GM18951 (cell line): ENCODE measurements around the gene GDF7.

ENCODE experiments used
- POLR2A ChIP-seq: IDR thresholded peaks from 4 replicates; pipeline ENCODE4 v1.6.1; 2011; ENCODE audit warnings: mild to moderate bottlenecking; ENCODE audit not compliant: insufficient read length, insufficient read depth; ENCODE audit errors: extremely low read depth
- in situ Hi-C: fragments of 300-500 bp; cut with MboI; formaldehyde crosslinking; loops from one replicate; pipeline ENCODE4 v1.12.0; 2022; ENCODE audit warnings: low sequenced_read_pairs, mixed read lengths, inconsistent platforms; ENCODE audit not compliant: unreplicated experiment

GDF7 gene

DNA sequence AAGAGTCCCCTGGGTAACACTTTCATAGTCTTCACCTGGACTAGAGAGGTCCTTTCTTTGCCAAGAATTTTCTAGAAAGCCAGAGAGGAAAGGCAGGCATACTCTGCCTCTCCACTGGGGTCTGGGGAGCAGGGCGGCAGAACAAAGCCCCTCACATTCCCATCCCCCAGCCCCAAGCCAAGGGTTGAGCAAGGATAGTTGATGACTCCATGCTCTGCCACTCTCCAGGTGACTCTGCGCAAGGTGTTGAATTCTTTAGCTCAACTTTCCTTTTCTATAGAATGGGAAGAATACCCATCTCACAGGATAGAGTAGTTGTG lies 2.9 kb upstream of the GDF7 start:
- in situ Hi-C loops, result loop anchor here (10.0 kb wide), 1 partner anchor 301 kb away; no protein-coding TSS in a partner anchor
- no peak for TF ChIP-seq POLR2A

- TF ChIP-seq POLR2A, result no peak
- in situ Hi-C loops, result loop anchor here (10.0 kb wide), 1 partner anchor 300 kb away; no protein-coding TSS in a partner anchor
These were observed 2.3 kb upstream of the GDF7 start for GRCh38 chr2:20664431-20665242.

- no peak for TF ChIP-seq POLR2A
- in situ Hi-C loops, result loop anchor here (10.0 kb wide), 1 partner anchor 299 kb away; no protein-coding TSS in a partner anchor
These were observed 1.5 kb upstream of the GDF7 start for GRCh38 chr2:20665243-20666004.

DNA sequence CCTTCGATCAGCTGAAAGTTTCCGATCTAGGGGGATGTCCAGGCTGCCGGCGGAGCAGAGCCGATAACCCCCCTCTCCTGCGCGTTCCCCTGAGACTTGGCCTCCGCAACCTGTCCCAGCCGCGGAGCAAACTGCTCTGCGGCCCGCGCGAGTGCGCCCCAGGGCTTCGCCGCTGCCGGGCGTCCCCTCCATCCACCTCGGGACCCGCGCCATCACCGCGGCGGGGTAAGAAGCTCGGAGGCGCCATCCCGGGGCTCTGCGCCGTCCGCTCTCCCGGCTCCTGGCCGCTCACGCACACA lies 990 bp upstream of the GDF7 start:
- no peak for TF ChIP-seq POLR2A
- in situ Hi-C loops, result loop anchor here (10.0 kb wide), 1 partner anchor 299 kb away; no protein-coding TSS in a partner anchor

GRCh38 chr2:20667151-20667530 lies 197 bp downstream of the GDF7 start:
- no peak for TF ChIP-seq POLR2A
- in situ Hi-C loops, result loop anchor here (10.0 kb wide), 1 partner anchor 298 kb away; no protein-coding TSS in a partner anchor

GRCh38 chr2:20667531-20668401 lies 822 bp downstream of the GDF7 start:
- TF ChIP-seq POLR2A, result no peak
- in situ Hi-C loops, result loop anchor here (10.0 kb wide), 1 partner anchor 297 kb away; no protein-coding TSS in a partner anchor

DNA sequence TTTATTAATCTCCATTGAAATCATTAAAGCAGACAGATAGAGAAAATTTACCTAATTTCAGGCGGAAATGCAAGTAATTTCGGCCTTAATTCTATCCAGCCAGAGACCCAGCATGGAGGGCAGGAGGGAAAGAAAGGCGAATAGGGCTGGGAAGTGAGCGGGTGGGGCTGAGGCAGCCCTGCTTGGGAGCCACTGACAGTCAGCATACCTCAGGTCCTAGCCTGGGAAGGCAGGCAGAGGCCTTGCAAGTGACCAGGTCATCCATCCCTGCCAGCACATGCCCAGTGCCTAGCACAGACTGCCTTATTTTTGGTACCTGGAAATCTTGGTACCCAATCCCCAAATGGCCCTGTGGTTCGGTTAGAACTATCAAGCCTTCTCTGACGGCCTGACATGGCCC lies 1.5 kb downstream of the GDF7 start:
- in situ Hi-C loops, result loop anchor here (10.0 kb wide), 1 partner anchor 296 kb away; no protein-coding TSS in a partner anchor
- TF ChIP-seq POLR2A, result no peak

DNA sequence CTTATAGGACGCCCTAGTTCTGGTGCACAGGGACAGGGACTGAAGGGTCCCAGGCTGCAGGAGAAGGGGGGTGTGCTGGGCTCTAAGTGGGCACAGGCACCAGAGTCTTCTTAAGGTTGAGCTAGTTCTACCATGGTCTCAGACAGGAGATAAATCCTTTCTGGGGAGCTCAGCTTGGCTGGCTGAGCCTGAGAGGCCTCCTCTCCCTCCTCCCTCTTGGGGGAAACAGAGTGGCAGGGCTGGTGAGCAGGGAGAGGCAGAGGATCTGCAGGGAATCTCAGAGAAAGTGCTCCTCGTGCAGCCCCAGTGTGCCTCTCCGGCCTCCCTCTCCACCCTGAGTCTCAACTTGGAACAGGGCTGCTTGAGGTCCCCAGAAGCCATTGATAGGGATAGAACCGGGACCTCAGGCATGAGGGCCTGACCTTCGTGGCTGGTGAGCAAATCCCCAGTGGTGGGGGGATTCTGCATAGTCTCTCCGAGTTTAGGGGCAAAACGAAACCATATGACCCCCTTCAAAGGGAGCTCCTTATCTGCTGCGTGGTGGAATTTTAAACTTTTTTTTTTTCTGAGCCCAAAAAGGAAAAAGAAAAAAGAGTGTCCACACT lies 2.0 kb downstream of the GDF7 start:
- no peak for TF ChIP-seq POLR2A
- in situ Hi-C loops, result loop anchor here (10.0 kb wide), 1 partner anchor 296 kb away; no protein-coding TSS in a partner anchor

DNA sequence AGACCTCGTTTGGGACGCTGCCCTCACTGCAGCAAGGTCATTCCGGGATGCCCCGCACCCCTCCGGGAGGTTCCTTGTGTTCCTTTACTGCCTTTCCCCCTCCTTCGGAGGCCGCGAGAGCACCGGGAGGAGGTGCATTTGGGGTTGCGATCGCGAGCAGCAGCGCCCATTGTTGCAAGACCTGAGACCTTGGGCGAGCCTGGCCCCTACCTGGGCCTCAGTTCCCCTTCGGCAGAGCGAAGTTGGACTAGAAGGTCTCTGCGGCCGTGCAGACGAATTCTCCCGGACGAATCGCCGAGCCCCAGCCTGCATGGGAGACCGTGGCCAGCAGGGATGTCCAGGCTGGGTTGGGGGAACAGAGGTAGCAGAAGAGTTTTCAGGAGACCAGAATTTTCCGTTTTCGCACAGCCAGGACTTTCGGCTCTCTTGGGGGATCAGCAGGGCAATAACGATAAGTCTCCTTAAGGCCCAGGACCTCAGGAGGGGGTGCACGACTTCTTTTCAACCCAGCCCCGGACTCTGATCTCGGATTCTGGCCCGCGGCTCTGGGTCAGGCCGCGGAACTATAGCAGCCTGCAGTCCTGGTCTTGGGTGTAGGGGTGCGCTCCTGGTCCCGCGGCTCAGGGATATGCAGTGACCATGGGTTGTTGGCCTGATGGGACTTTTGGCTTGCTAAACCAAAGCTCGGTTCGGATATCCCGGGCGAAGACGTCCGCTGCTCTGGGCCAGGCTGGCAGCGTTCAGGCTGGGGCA lies 2.8 kb downstream of the GDF7 start:
- TF ChIP-seq POLR2A, result no peak
- in situ Hi-C loops, result loop anchor here (10.0 kb wide), 1 partner anchor 295 kb away; no protein-coding TSS in a partner anchor

DNA sequence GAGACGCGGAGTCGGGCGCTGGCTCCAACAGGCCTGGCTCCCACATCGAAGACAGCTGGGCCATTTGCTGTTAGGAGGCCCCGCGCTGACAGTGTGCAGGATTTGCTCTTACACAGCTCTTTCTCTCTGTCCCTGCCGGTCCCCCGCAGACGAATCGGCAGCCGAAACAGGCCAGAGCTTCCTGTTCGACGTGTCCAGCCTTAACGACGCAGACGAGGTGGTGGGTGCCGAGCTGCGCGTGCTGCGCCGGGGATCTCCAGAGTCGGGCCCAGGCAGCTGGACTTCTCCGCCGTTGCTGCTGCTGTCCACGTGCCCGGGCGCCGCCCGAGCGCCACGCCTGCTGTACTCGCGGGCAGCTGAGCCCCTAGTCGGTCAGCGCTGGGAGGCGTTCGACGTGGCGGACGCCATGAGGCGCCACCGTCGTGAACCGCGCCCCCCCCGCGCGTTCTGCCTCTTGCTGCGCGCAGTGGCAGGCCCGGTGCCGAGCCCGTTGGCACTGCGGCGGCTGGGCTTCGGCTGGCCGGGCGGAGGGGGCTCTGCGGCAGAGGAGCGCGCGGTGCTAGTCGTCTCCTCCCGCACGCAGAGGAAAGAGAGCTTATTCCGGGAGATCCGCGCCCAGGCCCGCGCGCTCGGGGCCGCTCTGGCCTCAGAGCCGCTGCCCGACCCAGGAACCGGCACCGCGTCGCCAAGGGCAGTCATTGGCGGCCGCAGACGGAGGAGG lies 3.5 kb downstream of the GDF7 start:
- TF ChIP-seq POLR2A, result no peak

DNA sequence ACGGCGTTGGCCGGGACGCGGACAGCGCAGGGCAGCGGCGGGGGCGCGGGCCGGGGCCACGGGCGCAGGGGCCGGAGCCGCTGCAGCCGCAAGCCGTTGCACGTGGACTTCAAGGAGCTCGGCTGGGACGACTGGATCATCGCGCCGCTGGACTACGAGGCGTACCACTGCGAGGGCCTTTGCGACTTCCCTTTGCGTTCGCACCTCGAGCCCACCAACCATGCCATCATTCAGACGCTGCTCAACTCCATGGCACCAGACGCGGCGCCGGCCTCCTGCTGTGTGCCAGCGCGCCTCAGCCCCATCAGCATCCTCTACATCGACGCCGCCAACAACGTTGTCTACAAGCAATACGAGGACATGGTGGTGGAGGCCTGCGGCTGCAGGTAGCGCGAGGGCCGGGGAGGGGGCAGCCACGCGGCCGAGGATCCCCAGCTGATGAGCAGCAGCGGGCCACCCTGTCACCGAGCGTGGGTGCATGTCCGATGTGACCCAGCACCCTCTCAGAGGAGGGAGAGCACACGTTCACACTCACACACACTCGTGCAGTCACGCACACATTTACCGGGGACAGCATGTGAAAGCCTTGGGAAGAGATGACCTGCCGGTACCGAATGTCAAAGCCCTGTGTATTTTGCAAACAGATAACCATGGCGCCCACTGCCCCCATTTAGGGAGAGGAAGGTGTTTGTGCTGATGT lies 4.2 kb downstream of the GDF7 start:
- in situ Hi-C loops, result no loop called here
- no peak for TF ChIP-seq POLR2A

More for the DNA sequence above, 3.5 kb downstream of the GDF7 start:
- in situ Hi-C loops, result no loop called here
